SHP77 (cell line): ENCODE results near the gene P4HA3.
"Not testable (repeated sequence)": the region's sequence is repeated elsewhere in the genome, so short reads cannot be mapped to it uniquely, and the experiment has no call there.

Experiments used
- DNase-seq, 2 experiments: peaks; one replicate each; lab custom pipeline; 2025; lab: John Stamatoyannopoulos, UW

The P4HA3 gene

DNA sequence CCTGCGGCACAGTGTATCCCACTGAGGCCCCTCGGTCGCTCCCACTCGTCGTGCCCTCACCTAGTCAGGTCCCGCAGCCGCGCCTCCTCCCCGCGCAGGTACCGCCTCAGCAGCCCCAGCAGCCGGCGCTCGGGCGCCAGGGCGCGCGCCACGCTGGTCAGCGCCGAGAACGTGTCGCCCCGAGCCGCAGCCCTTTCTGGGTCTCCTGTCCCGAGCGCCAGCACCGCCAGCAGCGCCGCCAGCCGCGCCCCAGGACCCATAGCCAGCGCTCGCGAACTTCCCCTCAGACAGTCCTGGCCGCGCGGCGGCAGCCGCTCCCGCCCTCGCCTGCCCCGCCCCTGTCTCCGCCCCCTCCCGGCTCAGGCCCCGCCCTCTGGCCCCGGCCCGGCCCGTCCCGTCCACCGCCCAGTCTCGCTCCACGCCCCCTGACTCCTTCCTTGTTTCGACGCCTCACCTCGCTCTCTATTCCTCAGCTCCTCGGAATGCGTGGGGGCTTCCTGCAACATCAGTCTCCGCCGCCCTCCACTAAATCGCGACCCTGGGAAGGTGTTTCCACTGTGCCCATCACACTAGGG is at the start of gene P4HA3:
Gene P4HA3, minus strand, starts transcription at position 289 of the 575 bp plus-strand sequence. Its CDS starts 29 bp downstream, at position 260.
- DNase-seq, result peak; percentile 28 to 72

DNA sequence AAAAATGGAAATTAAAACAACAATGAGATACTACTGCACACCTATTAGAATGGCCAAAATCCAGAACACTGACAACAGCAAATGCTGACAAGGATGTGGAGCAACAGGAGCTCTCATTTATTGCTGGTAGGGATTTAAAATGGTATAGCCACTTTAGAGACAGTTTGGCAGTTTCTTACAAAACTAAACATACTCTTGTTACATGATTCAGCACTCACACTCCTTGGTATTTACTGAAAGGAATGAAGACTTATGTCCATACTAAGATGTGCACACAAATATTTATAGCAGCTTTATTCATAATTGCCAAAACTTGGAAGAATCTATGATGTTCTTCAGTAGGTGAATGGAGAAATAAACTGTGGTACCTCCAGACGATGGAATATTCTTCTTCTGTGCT is 46.0 kb upstream of the P4HA3 start:
- DNase-seq, result no peak

DNA sequence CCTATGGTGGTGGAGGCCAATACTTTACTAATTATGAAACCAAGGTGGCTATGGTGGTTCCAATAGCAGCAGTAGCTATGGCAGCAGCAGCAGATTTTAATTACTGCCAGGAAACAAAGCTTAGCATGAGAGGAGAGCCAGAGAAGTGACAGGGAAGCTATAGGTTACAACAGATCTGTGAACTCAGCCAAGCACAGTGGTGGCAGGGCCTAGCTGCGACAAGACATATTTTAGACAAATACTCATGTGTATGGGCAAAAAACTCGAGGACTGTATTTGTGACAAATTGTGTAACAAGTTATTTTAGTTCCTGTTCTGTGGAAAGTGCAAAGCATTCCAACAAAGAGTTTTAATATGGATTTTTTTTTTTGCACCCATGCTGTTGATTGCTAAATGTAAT is 44.2 kb upstream of the P4HA3 start:
- no peak for DNase-seq

DNA sequence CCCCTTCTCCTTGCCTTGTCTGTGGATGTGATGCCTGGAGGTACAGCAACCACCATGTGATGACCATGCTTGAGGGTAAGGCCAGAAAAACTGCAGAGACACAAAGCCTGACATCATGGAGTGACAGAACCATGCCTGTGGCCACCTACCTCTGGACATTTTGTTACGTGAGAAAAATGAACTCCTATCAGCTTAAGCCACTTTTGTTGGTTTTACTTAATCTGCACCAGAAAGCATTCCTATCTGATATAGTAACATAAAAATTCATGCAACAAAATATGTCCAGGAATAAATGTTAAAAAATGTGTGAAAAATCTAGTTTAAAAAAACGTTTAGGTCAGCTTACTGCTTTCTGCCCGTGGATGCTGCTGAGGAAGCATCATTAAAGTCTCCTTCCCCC is 42.6 kb upstream of the P4HA3 start:
- DNase-seq, result no peak

DNA sequence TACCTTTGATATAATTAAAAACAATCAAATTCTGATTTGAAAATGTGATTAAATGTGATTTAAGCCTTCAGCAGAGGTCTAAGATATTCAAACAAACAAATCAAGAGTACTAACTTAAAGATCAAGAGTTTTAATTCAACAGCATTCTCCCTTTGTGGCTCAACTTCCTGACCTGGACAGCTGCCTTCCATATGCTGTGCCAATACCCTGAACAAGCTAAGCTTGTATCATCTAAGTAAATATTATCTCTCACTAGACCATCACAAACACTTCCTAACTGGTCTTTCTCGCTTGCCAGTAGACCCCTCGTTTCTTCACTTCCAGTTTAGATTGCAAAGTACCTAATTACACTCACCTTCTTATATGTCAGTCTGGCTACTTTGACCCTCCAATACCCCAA is 35.9 kb upstream of the P4HA3 start:
- DNase-seq, result peak in 1 of 2 experiments; percentile 65

DNA sequence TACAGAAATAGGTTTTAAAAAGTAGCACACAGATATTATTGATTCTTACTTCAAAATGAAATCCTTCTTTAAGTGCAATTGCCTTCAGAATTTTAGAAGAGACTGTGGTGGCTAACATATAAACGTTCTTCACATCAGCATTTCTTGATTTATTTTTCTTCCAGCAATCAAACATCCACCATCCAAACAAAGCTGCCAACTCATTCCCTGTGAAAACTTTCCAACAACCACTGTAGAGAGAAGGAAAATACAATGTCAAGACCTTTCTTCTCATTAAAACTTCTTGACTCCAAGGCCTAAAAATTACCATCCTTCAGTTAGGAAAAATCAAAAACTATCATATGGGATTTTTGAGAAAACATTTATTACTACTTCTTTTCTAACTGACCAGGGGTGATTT is 34.0 kb upstream of the P4HA3 start:
- no peak for DNase-seq

DNA sequence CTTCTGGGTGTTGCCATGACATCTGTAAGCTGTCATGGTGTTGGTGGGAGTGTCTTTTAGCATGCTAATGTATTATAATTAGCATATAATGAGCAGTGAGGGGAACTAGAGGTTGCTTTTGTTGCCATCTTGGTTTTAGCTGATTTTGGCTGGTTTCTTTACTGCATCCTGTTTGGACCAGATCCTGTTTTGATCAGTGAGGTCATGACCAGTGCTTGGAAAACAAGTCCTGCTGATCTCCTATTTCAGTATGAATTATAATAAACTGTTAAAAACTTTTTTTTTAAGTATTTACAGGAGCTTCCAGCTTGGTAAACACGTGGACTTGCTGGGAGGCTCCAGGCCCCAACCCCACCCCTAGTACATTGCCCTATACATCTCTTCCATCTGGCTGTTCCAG is 30.5 kb upstream of the P4HA3 start:
- DNase-seq, result no peak

DNA sequence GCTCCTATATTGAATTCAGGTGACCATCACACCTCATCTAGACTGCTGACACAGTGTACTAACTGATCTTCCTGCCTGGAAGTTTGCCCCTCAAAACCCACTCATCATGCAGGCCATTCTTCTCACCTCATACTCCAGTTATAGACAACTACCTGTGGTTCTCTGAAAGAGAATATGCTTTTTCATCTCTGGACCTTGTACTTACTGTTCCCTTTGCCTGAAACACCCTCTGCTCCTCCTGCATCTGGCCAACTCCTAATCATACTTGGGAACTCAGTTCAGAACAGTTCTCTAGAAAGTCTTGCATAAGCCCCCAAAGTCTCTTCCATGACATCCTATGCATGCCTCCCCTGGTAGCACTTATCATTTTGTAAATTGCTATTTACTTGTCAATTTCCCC is 28.2 kb upstream of the P4HA3 start:
- no peak for DNase-seq

DNA sequence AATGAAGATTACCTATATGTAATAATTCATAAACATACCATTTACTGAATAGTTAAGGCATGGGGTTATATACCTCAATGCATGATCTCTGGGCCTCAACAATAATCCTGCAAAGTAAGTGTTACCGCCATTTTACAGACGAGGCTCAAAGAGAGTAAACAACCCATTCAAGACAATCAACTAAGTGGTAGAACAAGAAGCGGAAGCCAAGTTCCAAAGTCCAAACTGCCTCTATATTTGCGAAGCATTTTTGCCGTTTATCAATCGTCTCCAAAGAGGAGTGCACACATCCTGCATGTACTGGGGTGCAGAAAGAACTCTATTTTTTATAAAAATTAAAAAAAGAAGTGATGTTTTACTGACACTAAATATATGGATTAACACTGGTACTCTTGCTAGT is 27.5 kb upstream of the P4HA3 start:
- no peak for DNase-seq

DNA sequence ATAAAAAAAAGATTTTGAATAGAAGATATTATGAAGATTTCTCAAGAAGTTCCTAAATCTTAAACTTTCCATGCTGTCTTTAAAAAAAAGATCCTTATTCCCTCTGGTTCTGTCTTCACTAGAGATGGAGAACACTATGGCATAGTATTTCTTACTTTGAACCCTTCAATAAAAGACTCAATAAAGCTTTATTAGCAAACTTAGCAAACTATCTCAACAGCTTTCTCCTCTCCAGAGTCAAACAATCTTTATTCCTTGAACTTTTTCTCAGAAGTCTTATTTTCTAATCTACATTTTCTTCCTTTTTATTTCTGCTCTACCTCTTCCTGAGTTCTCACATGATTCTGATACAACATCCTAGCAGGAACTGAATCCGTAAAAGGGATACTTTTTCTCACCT is 21.8 kb upstream of the P4HA3 start:
- DNase-seq, result no peak

DNA sequence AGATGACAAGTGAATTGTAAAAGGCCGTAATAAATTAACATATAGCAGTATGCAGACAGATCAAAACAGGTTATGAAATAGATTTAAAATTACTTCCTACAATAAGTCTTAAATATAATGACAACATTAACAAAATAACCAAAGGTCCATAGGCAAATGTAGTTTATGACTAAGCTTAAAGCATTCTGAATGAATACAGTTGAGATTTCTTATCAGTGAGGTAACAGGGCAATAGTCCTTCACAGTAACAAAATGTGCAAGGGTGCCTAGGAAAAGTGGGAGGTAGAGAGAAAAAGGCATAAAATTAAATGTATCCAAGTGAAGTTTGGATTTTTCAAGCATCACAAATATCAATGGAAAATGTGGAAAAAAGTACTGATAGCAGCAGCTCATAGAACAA is 20.9 kb upstream of the P4HA3 start:
- DNase-seq, result no peak

DNA sequence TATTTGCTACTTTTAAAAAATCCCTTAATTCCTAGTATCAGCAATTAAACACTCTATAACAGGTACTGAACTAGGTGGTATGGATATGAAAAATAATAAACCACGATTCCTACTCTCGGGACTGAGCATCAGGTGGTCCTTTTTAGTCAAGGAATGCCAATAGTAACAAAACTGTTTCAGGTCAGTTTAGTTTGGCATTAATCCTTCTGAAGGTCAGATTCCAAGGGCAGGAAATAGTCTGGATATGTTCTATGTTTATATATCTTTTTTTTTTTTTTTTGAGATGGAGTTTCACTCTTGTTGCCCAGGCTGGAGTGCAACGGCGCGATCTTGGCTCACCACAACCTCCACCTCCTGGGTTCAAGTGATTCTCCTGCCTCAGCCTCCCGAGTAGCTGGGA is 19.6 kb upstream of the P4HA3 start:
- not testable (repeated sequence) for DNase-seq

DNA sequence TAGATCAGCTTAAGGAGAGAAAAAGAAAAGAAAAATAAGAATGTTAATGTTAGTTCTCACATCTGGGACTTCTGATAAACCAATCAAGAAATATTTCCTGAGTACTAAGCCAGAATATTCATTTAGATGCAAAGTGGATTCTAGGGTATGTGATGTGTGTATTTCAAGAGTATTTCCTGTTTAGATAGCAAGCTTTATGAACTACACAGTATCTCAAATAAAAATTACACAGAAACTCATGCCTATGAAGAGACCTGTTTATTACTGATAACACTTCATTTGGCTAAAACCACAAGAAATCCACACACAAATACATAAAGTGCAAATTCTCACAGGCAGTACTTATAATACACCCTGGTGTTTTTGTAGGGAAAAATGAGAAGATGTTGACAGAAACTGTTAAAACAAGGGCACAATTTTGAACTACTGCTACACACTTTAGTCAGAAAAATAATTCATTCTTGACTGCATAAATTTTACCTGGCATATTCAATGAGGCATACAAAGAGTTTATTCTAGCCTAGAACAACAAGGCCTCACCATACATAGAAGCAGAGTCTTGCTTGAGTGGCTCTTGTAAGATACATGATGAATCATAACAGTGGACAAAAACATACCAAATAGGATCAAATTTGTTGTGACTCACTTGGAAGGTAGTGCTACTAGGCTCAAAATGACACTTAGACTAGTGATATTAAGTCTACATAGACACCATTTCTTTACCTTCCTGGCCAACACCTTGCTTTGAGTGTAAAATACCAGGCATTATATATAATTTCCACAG is 18.8 kb upstream of the P4HA3 start:
- no peak for DNase-seq

DNA sequence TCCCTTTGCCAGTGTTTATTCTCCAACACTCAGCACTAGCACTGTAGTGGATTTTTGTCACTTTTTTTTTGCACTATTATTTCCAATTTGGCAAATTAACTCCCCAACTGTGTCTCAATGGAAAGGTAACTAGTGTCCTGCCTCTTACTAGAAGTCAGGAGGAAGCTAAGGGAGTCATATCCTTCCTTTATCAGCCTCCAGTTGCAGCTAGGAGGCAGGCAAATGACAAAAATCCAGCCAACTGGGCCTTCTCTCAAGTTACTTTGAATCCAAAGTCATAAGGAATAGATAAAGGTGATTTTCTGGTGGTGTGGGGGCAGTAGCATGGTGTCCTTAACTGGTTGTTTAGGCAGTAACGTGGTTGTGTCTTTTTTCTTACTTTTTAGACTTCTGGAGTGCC is 15.6 kb upstream of the P4HA3 start:
- DNase-seq, result no peak

DNA sequence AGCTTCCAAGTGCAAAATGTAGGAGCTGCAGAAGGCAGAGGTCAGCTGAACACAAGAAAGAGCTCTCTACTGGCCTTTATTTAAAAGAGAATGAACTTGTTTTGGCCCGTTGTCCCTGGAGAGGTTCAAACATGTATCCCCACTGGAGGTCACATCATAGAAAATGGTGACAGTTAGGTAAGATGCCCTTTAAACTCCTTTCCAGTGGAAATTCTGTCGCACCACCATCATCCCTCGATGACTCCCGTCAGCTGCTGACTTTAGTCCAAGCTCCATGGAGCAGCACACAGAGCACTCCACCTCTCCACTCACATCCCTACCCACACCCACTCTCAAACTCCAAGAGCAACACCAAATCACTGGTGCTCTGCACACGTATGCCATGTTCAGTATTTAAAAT is 15.2 kb upstream of the P4HA3 start:
- DNase-seq, result no peak

DNA sequence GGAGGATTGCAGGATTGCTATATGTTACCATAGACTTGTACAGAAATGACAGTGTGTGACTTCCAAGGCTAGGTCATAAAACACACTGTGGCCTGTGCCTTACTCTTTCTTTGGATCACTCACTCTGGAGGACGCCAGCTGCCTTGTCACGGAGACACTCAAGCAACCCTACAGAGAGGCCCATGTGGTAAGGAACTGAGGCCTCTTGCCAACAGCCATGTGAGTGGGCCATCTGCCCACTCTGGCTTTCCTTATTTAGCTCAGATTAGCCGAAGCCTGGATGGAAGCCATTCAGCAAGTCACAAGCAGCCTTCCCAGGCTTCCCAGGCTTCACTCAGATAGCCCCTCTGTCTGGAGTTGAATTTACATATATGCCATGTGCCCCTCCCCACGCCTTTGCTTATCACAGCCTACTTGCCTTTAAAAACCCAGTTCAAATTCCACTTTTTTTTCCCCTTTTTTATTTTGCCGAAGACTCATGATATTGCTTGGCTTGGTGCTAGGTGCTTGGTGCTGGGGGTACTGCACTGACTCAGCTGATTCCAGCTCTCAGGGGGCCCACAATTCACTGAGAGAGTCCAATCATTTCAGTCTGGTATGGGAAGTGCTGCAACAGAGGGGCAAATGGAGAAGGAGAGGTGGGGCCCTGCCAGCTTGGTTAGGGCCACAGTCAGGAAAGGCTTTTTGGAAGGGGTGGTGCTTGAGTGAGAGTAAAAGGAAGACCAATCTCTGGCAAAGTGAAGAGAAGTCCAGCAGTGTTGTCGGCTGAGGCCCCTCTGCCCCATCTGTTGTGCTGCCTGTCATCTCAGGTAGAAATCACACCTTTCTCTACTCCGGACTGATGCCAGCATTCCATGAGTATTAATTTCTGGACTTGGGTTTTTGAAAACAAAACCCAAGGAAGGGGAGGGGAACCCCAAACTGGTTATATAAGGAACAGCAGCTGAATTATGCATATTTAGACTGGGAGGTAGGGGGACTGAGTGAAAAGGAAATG is 14.5 kb upstream of the P4HA3 start:
- peak; percentile 46 to 66 for DNase-seq

DNA sequence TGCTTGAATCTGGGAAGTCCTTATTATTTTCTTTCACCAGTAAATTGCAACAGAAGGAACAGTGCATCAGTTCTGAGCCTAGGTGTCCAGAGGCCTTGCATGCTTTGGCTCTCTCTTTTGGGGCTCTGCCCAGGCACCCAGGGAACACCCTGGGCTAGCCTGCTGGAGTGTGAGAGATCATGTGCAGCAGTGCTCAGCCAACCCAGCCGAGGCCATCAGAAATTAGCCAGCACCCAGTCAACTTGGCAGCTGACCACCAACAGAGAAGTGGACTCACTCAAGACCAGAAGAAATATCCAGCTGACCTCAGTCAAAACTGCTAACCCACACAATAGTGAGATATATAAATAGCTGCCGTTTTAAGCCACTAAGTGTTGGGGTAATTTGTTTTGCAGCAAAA is 11.2 kb upstream of the P4HA3 start:
- no peak for DNase-seq

DNA sequence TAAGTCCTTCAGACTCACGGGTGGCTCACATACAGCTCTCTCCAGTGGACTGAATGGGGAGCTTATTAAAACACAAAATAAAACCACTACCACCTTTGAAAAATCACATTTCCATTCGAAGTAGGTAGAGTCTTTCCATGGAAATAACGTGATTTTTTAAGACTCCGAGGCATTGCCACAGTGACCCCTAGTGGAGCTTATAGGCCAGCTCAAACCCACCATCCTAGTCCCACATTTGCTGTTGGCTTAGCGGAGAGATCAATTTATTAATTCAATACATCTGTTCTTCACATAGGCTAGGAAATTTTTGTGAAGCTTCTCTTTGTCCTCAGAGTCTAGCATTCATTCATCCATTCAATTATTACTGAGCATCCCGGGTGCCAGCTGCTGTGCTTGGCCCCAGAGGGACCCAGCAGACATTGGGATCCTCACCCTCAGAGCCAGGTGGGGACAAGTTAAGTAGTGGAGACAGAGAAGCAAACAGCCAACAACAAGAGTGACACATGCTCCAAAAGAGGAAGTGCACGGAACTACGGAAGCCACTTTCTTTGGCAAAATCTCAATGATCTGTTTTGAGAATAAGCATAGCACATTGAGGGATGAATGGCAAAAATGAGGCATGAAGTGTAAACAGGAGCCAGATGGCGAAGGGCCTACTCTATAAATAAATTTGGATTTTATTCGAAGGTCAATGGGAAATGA is 10.2 kb upstream of the P4HA3 start:
- DNase-seq, result peak; percentile 71 to 73

DNA sequence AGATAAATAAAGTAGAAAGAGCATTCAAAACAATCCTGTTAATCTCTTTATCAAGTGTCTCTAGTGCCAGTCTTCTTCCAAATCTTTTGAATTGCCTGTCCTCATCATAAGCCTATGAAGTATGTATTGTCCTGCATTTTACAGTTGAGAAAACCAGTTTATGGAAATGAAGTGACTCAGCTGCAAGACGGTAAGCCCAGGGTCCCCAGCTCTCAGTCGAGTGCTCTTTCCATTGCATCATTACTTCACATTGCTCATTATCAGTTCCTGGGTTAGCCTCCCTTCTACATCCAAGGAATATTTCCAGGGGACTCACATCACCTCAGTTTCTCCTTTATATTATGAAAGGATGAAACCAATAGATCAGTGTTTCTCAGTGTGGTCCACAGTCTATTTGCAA is 9.1 kb upstream of the P4HA3 start:
- no peak for DNase-seq

DNA sequence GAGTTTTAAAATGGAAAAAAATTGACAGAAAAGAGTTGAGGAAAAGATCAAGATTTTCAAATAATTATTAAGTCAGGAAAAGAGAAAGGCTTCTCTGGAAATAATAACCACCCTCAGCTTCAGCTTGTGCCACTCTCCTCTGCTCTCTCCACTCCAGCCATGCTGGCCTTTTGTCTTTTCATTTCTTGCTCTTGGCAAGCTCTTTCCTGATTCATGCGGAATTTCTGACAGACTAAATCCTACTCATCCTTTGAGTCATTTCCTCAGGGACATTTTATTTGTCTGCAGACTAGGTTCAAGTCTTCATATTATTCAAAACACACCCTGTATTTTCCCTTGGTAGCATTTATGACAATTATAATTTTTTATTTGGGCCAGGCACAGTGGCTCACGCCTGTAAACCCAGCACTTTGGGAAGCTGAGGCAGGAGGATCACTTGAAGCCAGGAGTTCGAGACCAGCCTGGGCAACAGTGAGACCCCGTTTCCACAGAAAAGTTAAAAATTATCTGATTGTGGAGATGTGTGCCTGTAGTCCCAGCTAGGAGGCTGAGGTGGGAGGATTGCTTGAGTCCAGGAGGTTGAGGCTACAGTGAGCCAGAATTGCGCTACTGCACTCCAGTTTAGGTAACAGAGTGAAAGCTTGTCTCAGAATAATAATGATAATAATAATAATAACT is 7.8 kb upstream of the P4HA3 start:
- no peak for DNase-seq

DNA sequence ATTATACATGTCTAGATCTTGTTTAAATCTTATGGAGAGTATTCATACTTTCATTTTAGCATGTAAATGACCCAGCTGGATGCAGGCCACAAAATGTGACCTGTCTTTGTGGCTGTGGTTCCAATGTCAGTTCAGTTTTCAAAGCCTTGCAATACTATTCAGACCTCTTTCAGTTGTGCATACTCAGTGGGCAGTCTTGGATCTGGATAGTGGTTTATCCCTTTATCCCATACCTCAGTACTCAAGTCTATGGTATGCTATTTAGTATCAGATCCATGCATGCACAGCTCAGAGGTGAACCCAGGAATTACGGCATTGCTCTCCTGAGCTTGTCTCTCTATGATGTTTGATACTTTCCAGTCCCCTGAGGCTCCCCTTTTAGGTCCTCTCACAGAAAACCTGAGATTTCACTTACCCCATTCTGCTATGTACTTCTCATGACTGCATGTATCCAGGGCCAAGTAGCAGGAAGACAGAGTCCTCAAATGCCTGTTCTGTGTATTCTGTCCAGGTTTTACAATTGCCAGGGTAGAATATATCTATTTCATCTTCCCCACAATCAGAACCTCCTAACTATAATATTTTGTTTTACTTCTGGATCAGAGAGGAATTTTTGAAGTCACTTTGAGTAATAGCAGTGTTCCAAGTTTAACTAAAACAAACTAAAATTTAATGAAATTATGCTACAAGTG is 6.9 kb upstream of the P4HA3 start:
- DNase-seq, result no peak
